HepG2 (cell line): ENCODE data around the gene CTBP1. TPM values are rescaled to one million over a fixed set of nuclear protein-coding genes. Genes with fewer than 3 reads are reported as not detected.
A peak's percentile ranks its signal among the peaks of the same experiment; 100 is the strongest.

Source experiments
- ASH2L ChIP-seq: fragments of 300-600, 200-600 bp; sonication (generic); IDR thresholded peaks from 2 replicates; pipeline ENCODE4 v1.7.0; 2017; ENCODE audit warnings: low read depth, mild to moderate bottlenecking, moderate library complexity, mixed read lengths, low read length; ENCODE audit not compliant: insufficient read length
- DPF2 ChIP-seq: sonication (generic); formaldehyde crosslinking; IDR thresholded peaks from 2 replicates; pipeline ENCODE4 v1.4.0; 2020; ENCODE audit warnings: mild to moderate bottlenecking, low read depth, missing genetic modification reagents, borderline replicate concordance
- FLYWCH1 ChIP-seq: sonication (generic); formaldehyde crosslinking; IDR thresholded peaks from 2 replicates; pipeline ENCODE4 v1.8.1; 2023; ENCODE audit warnings: mild to moderate bottlenecking, missing genetic modification reagents
- PHF20 ChIP-seq: sonication (generic); formaldehyde crosslinking; IDR thresholded peaks from 2 replicates; pipeline ENCODE4 v1.5.0; 2020; ENCODE audit warnings: mild to moderate bottlenecking, missing genetic modification reagents
- RAD21 ChIP-seq: fragments of 450-650 bp; formaldehyde crosslinking; IDR thresholded peaks from 2 replicates; pipeline ENCODE4 v1.5.0; 2020; ENCODE audit warnings: mild to moderate bottlenecking
- SCMH1 ChIP-seq: sonication (generic); formaldehyde crosslinking; IDR thresholded peaks from 2 replicates; pipeline ENCODE4 v1.9.0; 2021; ENCODE audit warnings: missing genetic modification reagents, mild to moderate bottlenecking, borderline replicate concordance
- SRY ChIP-seq: sonication (generic); formaldehyde crosslinking; IDR thresholded peaks from 2 replicates; pipeline ENCODE4 v1.8.0; 2022; ENCODE audit warnings: mild to moderate bottlenecking, missing genetic modification reagents
- TGIF2 ChIP-seq: IDR thresholded peaks from 2 replicates; pipeline ENCODE4 v1.6.1; 2016; ENCODE audit warnings: control low read depth, missing compliant biosample characterization
- ZNF10 ChIP-seq: sonication (generic); formaldehyde crosslinking; IDR thresholded peaks from 2 replicates; pipeline ENCODE4 v1.4.0; 2020; ENCODE audit warnings: mild to moderate bottlenecking, low read depth, missing genetic modification reagents, borderline replicate concordance
- ZNF7 ChIP-seq: IDR thresholded peaks from 2 replicates; pipeline ENCODE4 v1.6.1; 2016; ENCODE audit warnings: missing biosample characterization, missing genetic modification reagents
- ZNF713 ChIP-seq: sonication (generic); formaldehyde crosslinking; IDR thresholded peaks from 2 replicates; pipeline ENCODE4 v1.4.0; 2020; ENCODE audit warnings: mild to moderate bottlenecking, missing genetic modification reagents
- ZNF83 ChIP-seq: sonication (generic); formaldehyde crosslinking; IDR thresholded peaks from 2 replicates; pipeline ENCODE4 v1.4.0; 2020; ENCODE audit warnings: missing genetic modification reagents, mild to moderate bottlenecking, borderline replicate concordance
- polyA plus RNA-seq, 8 experiments: library from polyadenylated mRNA; depleted of rRNA in 3 of 8; stranded (reverse) in 7 of 8; unstranded in 1 of 8; fragments of >200 nt; fragmentation: Illumina TruSeq in 4 of 8; extraction: Trizol in 4 of 8; gene quantifications; 2 replicates each; pipeline versions ENCODE4 v1.2.1 to v1.2.3, GENCODE V29; 2011 to 2016; ENCODE audit warnings: low read depth in 4 of 8, missing spikeins in 1 of 8, mixed read lengths in 1 of 8; ENCODE audit not compliant: insufficient read depth in 1 of 8
- total RNA-seq, 5 experiments: library from RNA; depleted of rRNA; stranded (reverse); fragments of >200 nt; fragmentation: Illumina TruSeq; extraction: Trizol; gene quantifications; 2 replicates each; pipeline ENCODE4 v1.2.3, GENCODE V29; 2016; ENCODE audit warnings: low read depth in 1 of 5
- TF ChIP-seq, protein P1 (sequence below): IDR thresholded peaks from 2 replicates; pipeline ENCODE4 v1.6.1; 2016; ENCODE audit warnings: missing compliant biosample characterization, missing genetic modification reagents, borderline replicate concordance
- TF ChIP-seq, protein P2 (sequence below): sonication (generic); formaldehyde crosslinking; IDR thresholded peaks from 2 replicates; pipeline ENCODE4 v1.5.0; 2020; ENCODE audit warnings: missing genetic modification reagents
- TF ChIP-seq, protein P3 (sequence below): sonication (generic); formaldehyde crosslinking; IDR thresholded peaks from 2 replicates; pipeline ENCODE4 v1.4.0; 2020; ENCODE audit warnings: mild to moderate bottlenecking, missing genetic modification reagents, borderline replicate concordance
- TF ChIP-seq, protein P4 (sequence below): IDR thresholded peaks from 2 replicates; pipeline ENCODE4 v1.6.1; 2016; ENCODE audit warnings: low read depth
- TF ChIP-seq, protein P5 (sequence below): sonication (generic); formaldehyde crosslinking; IDR thresholded peaks from 2 replicates; pipeline ENCODE4 v1.4.0; 2020; ENCODE audit warnings: missing genetic modification reagents
- TF ChIP-seq, protein P6 (sequence below): sonication (generic); formaldehyde crosslinking; IDR thresholded peaks from 2 replicates; pipeline ENCODE4 v1.4.0; 2020; ENCODE audit warnings: mild to moderate bottlenecking, missing genetic modification reagents

Gene CTBP1
- total and polyA plus RNA-seq, 2 of the 13 experiments (the other 11 are each of a cell fraction or from before 2014, with no cell fraction given), result 78.5 to 112 TPM

DNA sequence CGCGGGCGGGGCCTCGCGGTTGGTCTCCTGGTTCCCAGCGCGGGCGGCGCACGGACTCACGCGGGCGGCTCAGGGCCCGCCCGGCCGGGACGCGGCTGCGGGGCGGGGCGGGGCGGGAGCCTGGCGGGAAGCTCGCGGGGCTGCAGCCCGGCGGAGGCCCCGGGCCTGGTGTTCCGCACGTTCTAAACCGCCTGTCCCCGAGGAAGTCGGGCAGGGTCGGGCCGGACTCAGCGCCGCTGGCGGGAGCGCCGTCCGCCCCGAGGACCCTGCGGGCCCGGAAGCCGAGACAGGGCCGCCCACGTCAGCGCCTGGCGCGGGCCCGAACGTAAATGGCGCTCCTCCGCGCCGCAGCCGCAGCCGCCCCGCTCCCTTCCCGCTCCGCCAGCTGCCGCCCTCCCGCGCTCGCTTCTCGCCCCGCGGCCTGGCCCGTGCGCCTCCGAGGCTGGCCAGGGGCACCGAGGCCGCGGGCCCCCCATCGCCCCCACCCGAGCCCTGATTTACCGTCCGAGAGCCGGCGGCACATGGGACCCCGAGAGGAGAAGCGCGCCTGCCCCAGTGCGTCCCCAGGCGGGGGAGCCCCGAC, 309 bp upstream of the CTBP1 start (continued):
- TF ChIP-seq, protein P1, sequence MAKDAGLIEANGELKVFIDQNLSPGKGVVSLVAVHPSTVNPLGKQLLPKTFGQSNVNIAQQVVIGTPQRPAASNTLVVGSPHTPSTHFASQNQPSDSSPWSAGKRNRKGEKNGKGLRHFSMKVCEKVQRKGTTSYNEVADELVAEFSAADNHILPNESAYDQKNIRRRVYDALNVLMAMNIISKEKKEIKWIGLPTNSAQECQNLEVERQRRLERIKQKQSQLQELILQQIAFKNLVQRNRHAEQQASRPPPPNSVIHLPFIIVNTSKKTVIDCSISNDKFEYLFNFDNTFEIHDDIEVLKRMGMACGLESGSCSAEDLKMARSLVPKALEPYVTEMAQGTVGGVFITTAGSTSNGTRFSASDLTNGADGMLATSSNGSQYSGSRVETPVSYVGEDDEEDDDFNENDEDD (CRISPR knock-in tag), result peak; percentile 63; the same call in 1 of the 2 replicates
- no peak for TF ChIP-seq TGIF2
- TF ChIP-seq, protein P2, sequence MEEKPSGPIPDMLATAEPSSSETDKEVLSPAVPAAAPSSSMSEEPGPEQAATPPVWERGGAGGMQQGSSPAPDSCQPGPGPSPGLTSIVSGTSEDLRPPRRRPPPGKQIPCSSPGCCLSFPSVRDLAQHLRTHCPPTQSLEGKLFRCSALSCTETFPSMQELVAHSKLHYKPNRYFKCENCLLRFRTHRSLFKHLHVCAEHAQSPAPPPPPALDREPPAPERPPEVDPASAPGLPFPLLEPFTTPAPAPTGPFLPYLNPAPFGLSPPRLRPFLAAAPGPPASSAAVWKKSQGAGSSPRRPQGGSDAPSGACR (CRISPR knock-in tag), result no peak
- TF ChIP-seq ASH2L, result peak; percentile 72
- TF ChIP-seq ZNF713, result 0 out of 2 replicates have a peak, but pooled peaks have one; percentile 33
- no peak for TF ChIP-seq DPF2 (CRISPR knock-in tag)
- TF ChIP-seq, protein P3, sequence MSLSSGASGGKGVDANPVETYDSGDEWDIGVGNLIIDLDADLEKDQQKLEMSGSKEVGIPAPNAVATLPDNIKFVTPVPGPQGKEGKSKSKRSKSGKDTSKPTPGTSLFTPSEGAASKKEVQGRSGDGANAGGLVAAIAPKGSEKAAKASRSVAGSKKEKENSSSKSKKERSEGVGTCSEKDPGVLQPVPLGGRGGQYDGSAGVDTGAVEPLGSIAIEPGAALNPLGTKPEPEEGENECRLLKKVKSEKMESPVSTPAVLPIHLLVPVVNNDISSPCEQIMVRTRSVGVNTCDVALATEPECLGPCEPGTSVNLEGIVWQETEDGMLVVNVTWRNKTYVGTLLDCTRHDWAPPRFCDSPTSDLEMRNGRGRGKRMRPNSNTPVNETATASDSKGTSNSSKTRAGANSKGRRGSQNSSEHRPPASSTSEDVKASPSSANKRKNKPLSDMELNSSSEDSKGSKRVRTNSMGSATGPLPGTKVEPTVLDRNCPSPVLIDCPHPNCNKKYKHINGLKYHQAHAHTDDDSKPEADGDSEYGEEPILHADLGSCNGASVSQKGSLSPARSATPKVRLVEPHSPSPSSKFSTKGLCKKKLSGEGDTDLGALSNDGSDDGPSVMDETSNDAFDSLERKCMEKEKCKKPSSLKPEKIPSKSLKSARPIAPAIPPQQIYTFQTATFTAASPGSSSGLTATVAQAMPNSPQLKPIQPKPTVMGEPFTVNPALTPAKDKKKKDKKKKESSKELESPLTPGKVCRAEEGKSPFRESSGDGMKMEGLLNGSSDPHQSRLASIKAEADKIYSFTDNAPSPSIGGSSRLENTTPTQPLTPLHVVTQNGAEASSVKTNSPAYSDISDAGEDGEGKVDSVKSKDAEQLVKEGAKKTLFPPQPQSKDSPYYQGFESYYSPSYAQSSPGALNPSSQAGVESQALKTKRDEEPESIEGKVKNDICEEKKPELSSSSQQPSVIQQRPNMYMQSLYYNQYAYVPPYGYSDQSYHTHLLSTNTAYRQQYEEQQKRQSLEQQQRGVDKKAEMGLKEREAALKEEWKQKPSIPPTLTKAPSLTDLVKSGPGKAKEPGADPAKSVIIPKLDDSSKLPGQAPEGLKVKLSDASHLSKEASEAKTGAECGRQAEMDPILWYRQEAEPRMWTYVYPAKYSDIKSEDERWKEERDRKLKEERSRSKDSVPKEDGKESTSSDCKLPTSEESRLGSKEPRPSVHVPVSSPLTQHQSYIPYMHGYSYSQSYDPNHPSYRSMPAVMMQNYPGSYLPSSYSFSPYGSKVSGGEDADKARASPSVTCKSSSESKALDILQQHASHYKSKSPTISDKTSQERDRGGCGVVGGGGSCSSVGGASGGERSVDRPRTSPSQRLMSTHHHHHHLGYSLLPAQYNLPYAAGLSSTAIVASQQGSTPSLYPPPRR (CRISPR knock-in tag), result no peak
- no peak for TF ChIP-seq ZNF7
- TF ChIP-seq SCMH1 (CRISPR knock-in tag), result no peak
- TF ChIP-seq FLYWCH1 (CRISPR knock-in tag), result 0 out of 2 replicates have a peak, but pooled peaks have one; percentile 68
- peak; percentile 36 for TF ChIP-seq PHF20 (CRISPR knock-in tag)
- peak; percentile 46; the same call in 1 of the 2 replicates for TF ChIP-seq RAD21 (CRISPR knock-in tag)
- TF ChIP-seq SRY, result 0 out of 2 replicates have a peak, but pooled peaks have one; percentile 24
- no peak for TF ChIP-seq ZNF10 (CRISPR knock-in tag)
- TF ChIP-seq ZNF83 (CRISPR knock-in tag), result 0 out of 2 replicates have a peak, but pooled peaks have one; percentile 23
- TF ChIP-seq, protein P4, sequence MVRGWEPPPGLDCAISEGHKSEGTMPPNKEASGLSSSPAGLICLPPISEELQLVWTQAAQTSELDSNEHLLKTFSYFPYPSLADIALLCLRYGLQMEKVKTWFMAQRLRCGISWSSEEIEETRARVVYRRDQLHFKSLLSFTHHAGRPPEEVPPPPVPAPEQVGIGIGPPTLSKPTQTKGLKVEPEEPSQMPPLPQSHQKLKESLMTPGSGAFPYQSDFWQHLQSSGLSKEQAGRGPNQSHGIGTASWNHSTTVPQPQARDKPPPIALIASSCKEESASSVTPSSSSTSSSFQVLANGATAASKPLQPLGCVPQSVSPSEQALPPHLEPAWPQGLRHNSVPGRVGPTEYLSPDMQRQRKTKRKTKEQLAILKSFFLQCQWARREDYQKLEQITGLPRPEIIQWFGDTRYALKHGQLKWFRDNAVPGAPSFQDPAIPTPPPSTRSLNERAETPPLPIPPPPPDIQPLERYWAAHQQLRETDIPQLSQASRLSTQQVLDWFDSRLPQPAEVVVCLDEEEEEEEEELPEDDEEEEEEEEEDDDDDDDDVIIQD, result no peak
- TF ChIP-seq, protein P5, sequence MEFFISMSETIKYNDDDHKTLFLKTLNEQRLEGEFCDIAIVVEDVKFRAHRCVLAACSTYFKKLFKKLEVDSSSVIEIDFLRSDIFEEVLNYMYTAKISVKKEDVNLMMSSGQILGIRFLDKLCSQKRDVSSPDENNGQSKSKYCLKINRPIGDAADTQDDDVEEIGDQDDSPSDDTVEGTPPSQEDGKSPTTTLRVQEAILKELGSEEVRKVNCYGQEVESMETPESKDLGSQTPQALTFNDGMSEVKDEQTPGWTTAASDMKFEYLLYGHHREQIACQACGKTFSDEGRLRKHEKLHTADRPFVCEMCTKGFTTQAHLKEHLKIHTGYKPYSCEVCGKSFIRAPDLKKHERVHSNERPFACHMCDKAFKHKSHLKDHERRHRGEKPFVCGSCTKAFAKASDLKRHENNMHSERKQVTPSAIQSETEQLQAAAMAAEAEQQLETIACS (CRISPR knock-in tag), result peak; percentile 44; the same call in 1 of the 2 replicates
- TF ChIP-seq, protein P6, sequence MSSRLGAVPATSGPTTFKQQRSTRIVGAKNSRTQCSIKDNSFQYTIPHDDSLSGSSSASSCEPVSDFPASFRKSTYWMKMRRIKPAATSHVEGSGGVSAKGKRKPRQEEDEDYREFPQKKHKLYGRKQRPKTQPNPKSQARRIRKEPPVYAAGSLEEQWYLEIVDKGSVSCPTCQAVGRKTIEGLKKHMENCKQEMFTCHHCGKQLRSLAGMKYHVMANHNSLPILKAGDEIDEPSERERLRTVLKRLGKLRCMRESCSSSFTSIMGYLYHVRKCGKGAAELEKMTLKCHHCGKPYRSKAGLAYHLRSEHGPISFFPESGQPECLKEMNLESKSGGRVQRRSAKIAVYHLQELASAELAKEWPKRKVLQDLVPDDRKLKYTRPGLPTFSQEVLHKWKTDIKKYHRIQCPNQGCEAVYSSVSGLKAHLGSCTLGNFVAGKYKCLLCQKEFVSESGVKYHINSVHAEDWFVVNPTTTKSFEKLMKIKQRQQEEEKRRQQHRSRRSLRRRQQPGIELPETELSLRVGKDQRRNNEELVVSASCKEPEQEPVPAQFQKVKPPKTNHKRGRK (CRISPR knock-in tag), result no peak
